DOHH2 (cell line): ENCODE data around the gene MUC5AC.

Experiments used
- H3F3A ChIP-seq: fragments of 200-600 bp; sonication (generic), shearing (Covaris generic); 2 replicates; pipeline ENCODE4 v1.6.0; 2016; ENCODE audit warnings: antibody characterized with exemption, mild to moderate bottlenecking; ENCODE audit not compliant: control insufficient read depth, insufficient read depth
- H3K27ac ChIP-seq: fragments of 200-600 bp; sonication (generic); 2 replicates; pipeline ENCODE4 v1.5.1; 2014; ENCODE audit warnings: low read depth, mild to moderate bottlenecking, low read length, moderate library complexity
- H3K27me3 ChIP-seq: fragments of 200-600 bp; sonication (generic); 2 replicates; pipeline ENCODE4 v1.6.1; 2014; ENCODE audit warnings: mild to moderate bottlenecking, low read length, mixed read lengths; ENCODE audit not compliant: control insufficient read depth
- H3K36me3 ChIP-seq: fragments of 200-600 bp; sonication (generic); 2 replicates; pipeline ENCODE4 v1.6.1; 2014; ENCODE audit warnings: mild to moderate bottlenecking, low read length, moderate library complexity, mixed read lengths; ENCODE audit not compliant: control insufficient read depth
- H3K4me1 ChIP-seq: fragments of 200-600 bp; sonication (generic); 2 replicates; pipeline ENCODE4 v1.6.1; 2014; ENCODE audit warnings: mild to moderate bottlenecking, low read length, mixed read lengths; ENCODE audit not compliant: control insufficient read depth
- H3K4me2 ChIP-seq: fragments of 200-600 bp; sonication (generic); 2 replicates; pipeline ENCODE4 v1.6.0; 2014; ENCODE audit warnings: mild to moderate bottlenecking, low read length, moderate library complexity
- H3K4me3 ChIP-seq: fragments of 200-600 bp; sonication (generic); 2 replicates; pipeline ENCODE4 v1.5.1; 2014; ENCODE audit warnings: mild to moderate bottlenecking, low read length, mixed read lengths
- H3K79me2 ChIP-seq: fragments of 200-600 bp; sonication (generic); 2 replicates; pipeline ENCODE4 v1.6.1; 2014; ENCODE audit warnings: mild to moderate bottlenecking, low read length, mixed read lengths; ENCODE audit not compliant: control insufficient read depth
- H3K9me2 ChIP-seq: fragments of 200-600 bp; sonication (generic); replicated peaks from 2 replicates; pipeline ENCODE4 v1.6.1; 2014; ENCODE audit warnings: mild to moderate bottlenecking, low read length, mixed read lengths; ENCODE audit not compliant: control insufficient read depth
- H3K9me3 ChIP-seq: fragments of 200-600 bp; sonication (generic); 2 replicates; pipeline ENCODE4 v1.6.1; 2014; ENCODE audit warnings: antibody characterized with exemption, low read length, mixed read lengths; ENCODE audit not compliant: control insufficient read depth, insufficient read depth
- H4K20me1 ChIP-seq: fragments of 200-600 bp; sonication (generic); 2 replicates; pipeline ENCODE4 v1.6.0; 2014; ENCODE audit warnings: low read depth, mild to moderate bottlenecking, antibody characterized with exemption, low read length, moderate library complexity; ENCODE audit not compliant: control insufficient read depth, insufficient read depth
- CTCF ChIP-seq: fragments of 200-600 bp; sonication (generic); IDR thresholded peaks from one replicate; pipeline ENCODE4 v1.5.1; 2014; ENCODE audit warnings: antibody characterized with exemption, mild to moderate bottlenecking, low read depth, low read length; ENCODE audit not compliant: poor library complexity, severe bottlenecking
- EZH2phosphoT487 ChIP-seq: fragments of 200-600 bp; sonication (generic); IDR thresholded peaks from 2 replicates; pipeline ENCODE4 v1.6.1; 2017; ENCODE audit warnings: borderline replicate concordance, mild to moderate bottlenecking, antibody characterized with exemption, low read length, moderate library complexity, mixed read lengths

The MUC5AC gene

GRCh38 chr11:1125803-1126202 lies 31.9 kb upstream of the MUC5AC start:
- Histone ChIP-seq H3K27ac (no peak overlapping the region), H3K4me3 (no peak overlapping the region), H3K9me3 (no peaks in the 10 kb centered on the region), H3K9me2 (no peaks in the 10 kb centered on the region), H4K20me1 (no peaks in the 10 kb centered on the region), H3K27me3 (no peaks in the 10 kb centered on the region), H3K4me2 (no peak overlapping the region), H3K36me3 (no peaks in the 10 kb centered on the region), H3K79me2 (no peaks in the 10 kb centered on the region), H3K4me1 (no peaks in the 10 kb centered on the region), H3F3A (no peaks in the 10 kb centered on the region)
- TF ChIP-seq EZH2phosphoT487 (no peak), CTCF (no peak)

- no peak overlapping the region for H3K27ac ChIP-seq
- TF ChIP-seq CTCF (no peak), EZH2phosphoT487 (no peak)
- no peaks in the 10 kb centered on the region for H3F3A ChIP-seq
- no peaks in the 10 kb centered on the region for H3K36me3 ChIP-seq
- no peaks in the 10 kb centered on the region for H3K79me2 ChIP-seq
- H4K20me1 ChIP-seq, result no peaks in the 10 kb centered on the region
- no peak overlapping the region for H3K4me3 ChIP-seq
- H3K9me3 ChIP-seq, result no peaks in the 10 kb centered on the region
- H3K9me2 ChIP-seq, result no peaks in the 10 kb centered on the region
- H3K4me1 ChIP-seq, result no peaks in the 10 kb centered on the region
- H3K27me3 ChIP-seq, result no peaks in the 10 kb centered on the region
- no peak overlapping the region for H3K4me2 ChIP-seq
These were observed 31.2 kb upstream of the MUC5AC start for GRCh38 chr11:1126491-1126926.

GRCh38 chr11:1126935-1127663 lies 30.7 kb upstream of the MUC5AC start:
- no peaks in the 10 kb centered on the region for H3K9me2 ChIP-seq
- H4K20me1 ChIP-seq, result no peaks in the 10 kb centered on the region
- H3K4me3 ChIP-seq, result no peak overlapping the region
- no peaks in the 10 kb centered on the region for H3K27me3 ChIP-seq
- H3F3A ChIP-seq, result no peaks in the 10 kb centered on the region
- H3K27ac ChIP-seq, result no peak overlapping the region
- no peak for TF ChIP-seq CTCF
- TF ChIP-seq EZH2phosphoT487, result no peak
- H3K36me3 ChIP-seq, result no peaks in the 10 kb centered on the region
- H3K79me2 ChIP-seq, result no peaks in the 10 kb centered on the region
- no peaks in the 10 kb centered on the region for H3K4me1 ChIP-seq
- no peaks in the 10 kb centered on the region for H3K9me3 ChIP-seq
- H3K4me2 ChIP-seq, result no peak overlapping the region
